ENCODE data around the gene TMOD4.
A peak's percentile ranks its signal among the peaks of the same experiment; 100 is the strongest.
"Not testable (repeated sequence)": the region's sequence is repeated elsewhere in the genome, so short reads cannot be mapped to it uniquely, and the experiment has no call there.

TMOD4 gene

DNA sequence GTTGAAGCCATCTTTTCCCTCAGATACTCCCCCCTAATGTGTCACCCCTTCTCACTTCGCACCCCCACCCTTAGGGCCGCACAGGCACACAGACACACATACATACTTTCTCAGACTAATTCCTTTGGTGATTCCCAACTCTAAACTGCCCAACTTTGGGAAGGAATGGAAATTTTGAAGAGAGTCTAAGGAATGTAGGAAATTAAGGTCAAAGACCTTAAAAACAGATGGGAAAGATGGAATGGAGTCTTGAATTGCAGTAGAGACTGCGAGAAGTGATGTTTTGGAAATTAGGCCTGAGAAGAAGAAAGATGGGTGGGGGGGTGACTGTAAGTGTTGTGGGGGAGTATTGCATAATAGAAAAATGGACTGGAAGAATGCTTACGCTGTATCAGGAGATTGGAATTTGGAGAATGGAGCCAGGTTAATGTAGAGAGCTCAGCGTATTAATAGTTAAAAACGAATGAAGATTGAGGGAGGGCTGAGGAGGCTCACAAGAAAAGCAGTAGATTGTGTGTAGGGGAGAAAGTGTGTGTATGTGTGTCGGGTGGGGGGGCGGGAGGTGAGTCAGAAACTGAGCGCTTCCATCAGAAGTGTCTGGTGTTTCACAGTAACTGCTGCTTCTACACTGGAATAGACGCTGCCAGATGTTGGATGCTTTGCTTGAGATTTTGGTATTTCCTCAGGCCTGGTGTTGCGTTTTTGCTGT, 24.2 kb upstream of the TMOD4 start:
- in situ Hi-C loops (cut with MboI; ENCODE audit: low sequenced_read_pairs, unreplicated experiment) = no loop called here
- no peak for TF ChIP-seq CTCF (IDR thresholded peaks at IDR 0.05; ENCODE audit: borderline replicate concordance, control extremely low read depth, extremely low read depth, insufficient read depth, missing control alignments)
- no peak for DNase-seq (ENCODE audit: low spot score)

GRCh38 chr1:151198254-151199127, 22.7 kb upstream of the TMOD4 start, which contains the start of gene PIP5K1A:
TSS of gene PIP5K1A (plus strand) at chr1:151198552. CDS start at chr1:151198997, 445 bp downstream.
- peak; percentile 99 for DNase-seq (ENCODE audit: low spot score)
- in situ Hi-C loops (cut with MboI; ENCODE audit: low sequenced_read_pairs, unreplicated experiment) = no loop called here
- no peak for TF ChIP-seq CTCF (IDR thresholded peaks at IDR 0.05; ENCODE audit: borderline replicate concordance, control extremely low read depth, extremely low read depth, insufficient read depth, missing control alignments)

GRCh38 chr1:151197863-151198253, 22.1 kb upstream of the TMOD4 start:
- in situ Hi-C loops (cut with MboI; ENCODE audit: low sequenced_read_pairs, unreplicated experiment) = no loop called here
- TF ChIP-seq CTCF (IDR thresholded peaks at IDR 0.05; ENCODE audit: borderline replicate concordance, control extremely low read depth, extremely low read depth, insufficient read depth, missing control alignments) = no peak
- no peak for DNase-seq (ENCODE audit: low spot score)

DNA sequence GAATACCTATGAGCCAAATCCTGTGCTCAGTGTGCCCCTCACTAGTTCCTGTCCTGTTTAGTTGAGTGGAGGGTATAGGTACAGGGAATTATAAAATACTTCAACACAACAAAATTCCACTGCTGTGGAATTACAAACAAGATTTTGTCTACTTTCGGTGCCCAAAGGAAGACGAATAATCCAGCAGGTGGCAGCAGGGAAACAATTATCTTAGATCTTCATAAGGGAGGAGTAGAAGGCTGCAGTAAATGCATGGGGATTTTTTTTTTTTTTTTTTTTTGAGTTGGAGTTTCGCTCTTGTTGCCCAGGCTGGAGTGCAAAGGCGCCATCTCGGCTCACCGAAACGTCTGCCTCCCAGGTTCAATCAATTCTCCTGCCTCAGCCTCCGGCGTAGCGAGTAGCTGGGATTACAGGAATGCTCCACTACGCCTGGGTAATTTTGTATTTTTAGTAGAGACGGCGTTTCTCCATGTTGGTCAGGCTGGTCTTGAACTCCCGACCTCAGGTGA, 20.6 kb upstream of the TMOD4 start:
- in situ Hi-C loops (cut with MboI; ENCODE audit: low sequenced_read_pairs, unreplicated experiment) = no loop called here
- peak; percentile 66 for DNase-seq (ENCODE audit: low spot score)
- peak; percentile 39 for TF ChIP-seq CTCF (IDR thresholded peaks at IDR 0.05; ENCODE audit: borderline replicate concordance, control extremely low read depth, extremely low read depth, insufficient read depth, missing control alignments)

- DNase-seq (ENCODE audit: low spot score); in situ Hi-C loops (cut with MboI; ENCODE audit: low sequenced_read_pairs, unreplicated experiment): not testable (repeated sequence)
Observed at GRCh38 chr1:151194894-151195594, 19.3 kb upstream of the TMOD4 start.

DNA sequence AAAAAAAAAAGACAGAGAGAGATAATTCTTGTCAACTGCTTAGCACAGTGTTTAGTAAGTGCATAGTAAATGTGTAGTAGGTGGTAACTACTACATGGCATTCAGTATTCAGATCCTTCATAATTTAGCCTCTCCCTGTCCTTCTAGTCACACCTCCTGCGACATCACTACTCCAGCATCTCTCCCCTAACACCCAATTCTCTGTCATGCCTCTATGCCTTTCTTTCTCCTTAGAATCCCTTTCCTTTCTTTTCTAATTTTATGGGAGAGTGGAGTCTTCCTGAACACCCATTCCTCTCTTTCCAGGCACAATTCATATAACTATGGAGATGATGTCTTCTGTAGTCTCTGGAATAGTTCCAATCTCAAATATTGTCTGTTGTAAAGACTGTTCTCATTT, 18.1 kb upstream of the TMOD4 start:
- in situ Hi-C loops (cut with MboI; ENCODE audit: low sequenced_read_pairs, unreplicated experiment) = no loop called here
- no peak for DNase-seq (ENCODE audit: low spot score)
- TF ChIP-seq CTCF (IDR thresholded peaks at IDR 0.05; ENCODE audit: borderline replicate concordance, control extremely low read depth, extremely low read depth, insufficient read depth, missing control alignments) = no peak

All from GM13976 (cell line).